Testis (tissue), 3 donors: ENCODE measurements around the gene PHF2. TPM values are rescaled to one million over a fixed set of nuclear protein-coding genes. Genes with fewer than 3 reads are reported as not detected.

Source experiments
- DNase-seq: peaks from one replicate; pipeline ENCODE4 v3.0.0-alpha.2; 2019
- H3K27ac ChIP-seq, 2 donors: fragments of 200-600 bp; sonication (generic); one replicate each; pipeline ENCODE4 v1.5.1; 2019
- H3K27me3 ChIP-seq: fragments of 200-600 bp; sonication (generic); one replicate; pipeline ENCODE4 v1.5.1; 2019
- H3K36me3 ChIP-seq: fragments of 200-600 bp; sonication (generic); one replicate; pipeline ENCODE4 v1.5.1; 2017; ENCODE audit warnings: low read depth; ENCODE audit errors: missing control alignments
- H3K4me1 ChIP-seq: fragments of 200-600 bp; sonication (generic); one replicate; pipeline ENCODE4 v1.5.1; 2019
- H3K4me3 ChIP-seq, 2 donors: fragments of 200-600 bp; sonication (generic); one replicate each; pipeline ENCODE4 v1.5.1; 2017 to 2019
- H3K9me3 ChIP-seq: fragments of 200-600 bp; sonication (generic); one replicate; pipeline ENCODE4 v1.5.1; 2017
- POLR2A ChIP-seq: fragments of 450-650 bp; IDR thresholded peaks from one replicate; pipeline ENCODE4 v1.6.1; 2017; ENCODE audit warnings: antibody characterized with exemption, mild to moderate bottlenecking, moderate library complexity
- WGBS, 2 donors: methylation state at CpG; one replicate each; pipeline ENCODE4 v1.1.5; 2018; 5-methylcytosine and 5-hydroxymethylcytosine counted together
- intact Hi-C: fragments of 100-400 bp; cut with DNase I; formaldehyde crosslinking; loops from one replicate; pipeline ENCODE4 v1.15.1; 2023; ENCODE audit warnings: low total_unique reads
- polyA plus RNA-seq: library from polyadenylated mRNA; stranded (reverse); fragments of 350-450 nt; fragmentation: Illumina TruSeq; extraction: RNeasy Lipid Tissue Mini Kit (QIAGEN cat#74804); gene quantifications from one replicate; pipeline ENCODE4 v1.2.3, GENCODE V29; 2014; ENCODE audit warnings: low read depth, low replicate concordance; ENCODE audit not compliant: insufficient read depth
- total RNA-seq, 2 donors: library from RNA; depleted of rRNA; stranded (reverse); fragments of >200 nt; gene quantifications; one replicate each; pipeline ENCODE4 v1.2.3, GENCODE V29; 2016
- TF ChIP-seq, protein P1 (sequence below), 3 experiments: fragments of 450-650 bp in 2 of 3; fragments of 200-600 bp in 1 of 3; sonication (generic) in 1 of 3; IDR thresholded peaks; one replicate each; pipeline ENCODE4 v1.5.1; 2016 to 2019; ENCODE audit warnings: antibody characterized with exemption in 3 of 3, mild to moderate bottlenecking in 2 of 3, moderate library complexity in 1 of 3

The PHF2 gene
- total and polyA plus RNA-seq, 3 donors from 2014 or later: 19.6 to 22.1 (median 20.6) TPM

DNA sequence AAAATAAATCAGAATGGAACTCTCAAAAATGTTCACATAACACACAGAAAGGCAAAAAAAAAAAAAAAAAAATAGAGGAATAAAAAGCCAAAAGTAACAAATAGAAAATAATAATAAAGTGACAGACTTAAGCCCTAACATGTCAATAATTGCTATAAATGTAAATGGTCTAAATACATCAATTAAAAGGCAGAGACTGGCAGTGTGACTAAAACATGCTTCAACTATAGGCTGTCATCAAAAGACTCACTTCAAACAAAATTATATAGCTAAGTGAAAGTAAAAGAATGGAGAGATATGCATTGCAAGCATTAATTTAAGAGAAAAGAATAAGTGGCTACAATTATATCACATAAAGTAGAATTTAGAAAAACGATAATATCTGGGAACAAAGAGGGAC lies 114.2 kb downstream of the PHF2 start:
- H3K27ac ChIP-seq: no peak overlapping the region
- intact Hi-C loops: no loop called here
- DNase-seq: no peak
- WGBS, 2 donors: 78 to 92% methylated on average over 1 of the region's 1 CpG
- H3K4me1 ChIP-seq: no peaks in the 10 kb centered on the region
- TF ChIP-seq POLR2A: no peak
- TF ChIP-seq, protein P1, sequence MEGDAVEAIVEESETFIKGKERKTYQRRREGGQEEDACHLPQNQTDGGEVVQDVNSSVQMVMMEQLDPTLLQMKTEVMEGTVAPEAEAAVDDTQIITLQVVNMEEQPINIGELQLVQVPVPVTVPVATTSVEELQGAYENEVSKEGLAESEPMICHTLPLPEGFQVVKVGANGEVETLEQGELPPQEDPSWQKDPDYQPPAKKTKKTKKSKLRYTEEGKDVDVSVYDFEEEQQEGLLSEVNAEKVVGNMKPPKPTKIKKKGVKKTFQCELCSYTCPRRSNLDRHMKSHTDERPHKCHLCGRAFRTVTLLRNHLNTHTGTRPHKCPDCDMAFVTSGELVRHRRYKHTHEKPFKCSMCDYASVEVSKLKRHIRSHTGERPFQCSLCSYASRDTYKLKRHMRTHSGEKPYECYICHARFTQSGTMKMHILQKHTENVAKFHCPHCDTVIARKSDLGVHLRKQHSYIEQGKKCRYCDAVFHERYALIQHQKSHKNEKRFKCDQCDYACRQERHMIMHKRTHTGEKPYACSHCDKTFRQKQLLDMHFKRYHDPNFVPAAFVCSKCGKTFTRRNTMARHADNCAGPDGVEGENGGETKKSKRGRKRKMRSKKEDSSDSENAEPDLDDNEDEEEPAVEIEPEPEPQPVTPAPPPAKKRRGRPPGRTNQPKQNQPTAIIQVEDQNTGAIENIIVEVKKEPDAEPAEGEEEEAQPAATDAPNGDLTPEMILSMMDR (IDR thresholded peaks at IDR 0.05): no peak
- H3K27me3 ChIP-seq: no peaks in the 10 kb centered on the region
- no peaks in the 10 kb centered on the region for H3K36me3 ChIP-seq
- H3K4me3 ChIP-seq: no peak overlapping the region
- H3K9me3 ChIP-seq: no peaks in the 10 kb centered on the region

DNA sequence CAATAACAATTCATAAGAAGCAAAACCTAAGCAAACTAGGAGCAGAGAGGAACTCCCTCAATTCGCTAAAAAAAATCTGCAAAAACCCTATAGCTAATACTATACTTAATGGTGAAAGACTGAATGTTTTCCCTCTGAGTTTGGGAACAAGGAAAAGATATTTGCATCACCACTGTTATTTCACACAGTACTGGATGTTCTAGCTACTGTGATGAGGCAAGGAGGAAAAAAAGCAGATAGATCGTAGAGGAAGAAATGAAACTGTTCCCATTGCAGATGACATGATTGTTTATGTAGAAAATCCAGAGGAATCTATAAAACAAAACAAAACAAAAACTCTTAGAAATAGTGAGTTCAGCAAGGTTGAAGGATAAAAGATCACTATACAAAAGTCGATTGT lies 116.7 kb downstream of the PHF2 start:
- no peak for DNase-seq
- H3K36me3 ChIP-seq: no peaks in the 10 kb centered on the region
- no peak overlapping the region for H3K4me3 ChIP-seq
- no peaks in the 10 kb centered on the region for H3K4me1 ChIP-seq
- no peaks in the 10 kb centered on the region for H3K9me3 ChIP-seq
- no peaks in the 10 kb centered on the region for H3K27me3 ChIP-seq
- 68 to 82% methylated on average over 3 of the region's 3 CpGs for WGBS, 2 donors
- no peak overlapping the region for H3K27ac ChIP-seq
- intact Hi-C loops: no loop called here
- TF ChIP-seq, protein P1 (IDR thresholded peaks at IDR 0.05): no peak
- TF ChIP-seq POLR2A: no peak

DNA sequence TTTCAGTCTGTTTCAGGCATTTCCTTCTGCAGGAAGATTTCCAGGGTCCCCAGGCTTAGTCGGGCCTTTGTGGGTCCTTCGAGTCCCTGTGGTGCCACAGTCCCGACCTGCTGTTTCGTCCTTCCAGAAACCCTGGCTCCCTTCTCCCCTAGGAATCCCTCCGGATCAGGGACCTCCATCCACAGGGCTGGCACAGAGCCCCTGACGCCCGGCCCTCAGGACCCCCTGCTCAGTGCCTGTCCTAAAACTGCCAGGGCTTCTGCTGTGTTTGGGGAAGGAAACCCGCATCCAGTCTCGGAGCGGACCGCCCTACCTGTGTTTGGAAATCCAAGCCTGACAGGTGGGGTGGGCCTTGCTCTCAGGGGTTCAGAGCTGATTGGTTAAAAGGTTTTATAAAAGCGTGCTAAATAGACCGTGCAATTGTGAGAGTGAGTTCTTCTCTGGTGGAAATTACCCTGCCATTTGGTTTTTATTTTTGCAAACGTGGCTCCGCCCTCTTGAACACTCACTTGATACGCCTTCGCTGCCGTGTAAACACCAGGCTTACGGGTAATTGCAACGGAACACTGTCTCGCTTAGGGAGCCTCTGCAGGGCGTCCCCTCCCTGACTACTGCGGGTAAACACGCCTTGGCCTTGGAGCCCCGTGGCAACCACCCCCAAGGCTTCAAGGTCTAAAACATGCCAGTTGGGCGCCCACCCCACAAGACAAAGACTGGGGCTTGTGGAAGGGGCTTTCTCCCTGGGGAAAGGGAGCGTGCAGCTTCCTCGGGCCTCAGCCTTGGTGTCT lies 121.2 kb downstream of the PHF2 start:
- Histone ChIP-seq H3K4me3 (peak overlapping the region in 1 of 2 donors; percentile 7), H3K4me1 (no peaks in the 10 kb centered on the region), H3K27ac (no peak overlapping the region), H3K27me3 (no peaks in the 10 kb centered on the region), H3K9me3 (no peaks in the 10 kb centered on the region), H3K36me3 (no peaks in the 10 kb centered on the region)
- intact Hi-C loops: no loop called here
- 63 to 65% methylated on average over 17 to 28 of the region's 28 CpGs for WGBS, 2 donors
- DNase-seq: no peak
- TF ChIP-seq, protein P1 (IDR thresholded peaks at IDR 0.05): no peak
- no peak for TF ChIP-seq POLR2A

DNA sequence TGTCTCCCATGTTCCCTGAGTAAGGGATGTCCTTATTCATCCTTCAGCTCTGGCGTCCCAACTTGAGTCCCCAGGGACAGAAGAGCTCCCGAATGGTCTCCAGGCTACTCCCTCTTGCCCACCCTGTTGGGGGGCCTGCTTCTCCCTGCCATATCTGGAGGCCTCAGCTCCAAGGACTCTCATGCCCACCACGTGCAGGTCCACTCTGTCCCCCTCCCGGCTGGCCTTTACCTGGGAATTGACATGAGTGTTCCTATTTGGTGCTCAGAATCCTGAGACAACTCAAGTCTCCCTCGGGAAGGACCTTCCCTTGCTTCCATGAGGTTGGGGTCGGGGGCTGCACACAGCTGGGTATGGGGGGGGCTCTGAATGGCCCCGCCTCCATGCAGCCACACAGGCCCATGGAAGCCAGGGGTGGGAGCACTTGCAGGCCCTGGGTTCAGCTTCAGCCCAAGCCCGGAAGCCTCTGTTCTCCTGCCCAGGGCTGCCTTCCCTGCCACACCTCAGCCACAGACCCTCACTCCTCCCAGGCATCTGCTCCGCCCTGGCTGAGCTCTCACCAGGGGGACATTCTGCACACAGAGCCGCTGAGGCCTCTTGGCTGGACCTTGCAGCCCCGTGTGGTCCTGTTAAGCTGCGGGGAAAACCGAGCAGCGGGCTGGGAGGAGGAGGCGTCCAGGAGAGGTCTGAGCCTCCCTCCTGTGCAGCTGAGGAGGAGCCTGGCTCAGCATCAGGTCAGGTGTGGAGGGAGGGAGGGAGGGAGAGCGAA lies 121.9 kb downstream of the PHF2 start:
- H3K36me3 ChIP-seq: no peaks in the 10 kb centered on the region
- H3K27me3 ChIP-seq: no peaks in the 10 kb centered on the region
- 48 to 60% methylated on average over 12 to 16 of the region's 16 CpGs for WGBS, 2 donors
- intact Hi-C loops: no loop called here
- H3K9me3 ChIP-seq: no peaks in the 10 kb centered on the region
- H3K4me3 ChIP-seq: no peak overlapping the region
- DNase-seq: no peak
- H3K27ac ChIP-seq: no peak overlapping the region
- TF ChIP-seq, protein P1 (IDR thresholded peaks at IDR 0.05): no peak
- no peak for TF ChIP-seq POLR2A
- no peaks in the 10 kb centered on the region for H3K4me1 ChIP-seq
